H1 (cell line): ENCODE measurements around the gene PTH2R. TPM values are rescaled to one million over a fixed set of nuclear protein-coding genes. Genes with fewer than 3 reads are reported as not detected.

Source experiments
- CTCF ChIA-PET: fragments of 300-600 bp; sonication (Branson Sonifier 250); formaldehyde crosslinking; loops from one replicate; lab custom pipeline; 2021; ENCODE audit not compliant: partially characterized antibody; lab: Charles Lee
- POLR2A ChIA-PET: fragments of 300-600 bp; sonication (Branson Sonifier 250); formaldehyde crosslinking; loops from one replicate; lab custom pipeline; 2021; ENCODE audit warnings: inconsistent platforms; ENCODE audit not compliant: partially characterized antibody; lab: Charles Lee
- DNase-seq, 2 experiments: peaks; one replicate each; pipeline versions ENCODE4 v3.0.0 to v3.0.0-alpha.2; 2010 to 2022; ENCODE audit warnings: low spot score in 2 of 2, low read depth in 1 of 2, mixed read lengths in 1 of 2
- FAIRE-seq: peaks from 2 replicates; lab custom pipeline; 2011; peaks lifted over from hg19 to GRCh38; lab: Jason Lieb, UNC
- H2AFZ ChIP-seq: 2 replicates; pipeline ENCODE4 v1.8.1; 2012; ENCODE audit warnings: low read length, inconsistent platforms
- H2AK5ac ChIP-seq: 2 replicates; pipeline ENCODE4 v1.6.1; 2013; ENCODE audit warnings: low read depth, low read length
- H2BK120ac ChIP-seq: replicated peaks from 2 replicates; pipeline ENCODE3; 2013; ENCODE audit warnings: low read depth, low read length, inconsistent platforms
- H2BK12ac ChIP-seq: 2 replicates; pipeline ENCODE4 v1.6.1; 2013; ENCODE audit warnings: low read depth, low read length
- H2BK15ac ChIP-seq: 2 replicates; pipeline ENCODE4 v1.6.1; 2013; ENCODE audit warnings: low read length
- H2BK20ac ChIP-seq: 2 replicates; pipeline ENCODE4 v1.6.1; 2013; ENCODE audit warnings: low read length
- H2BK5ac ChIP-seq: 2 replicates; pipeline ENCODE4 v1.6.1; 2013; ENCODE audit warnings: low read depth, low read length
- H3K14ac ChIP-seq: 2 replicates; pipeline ENCODE4 v1.6.1; 2013; ENCODE audit warnings: inconsistent platforms; ENCODE audit not compliant: insufficient read length
- H3K18ac ChIP-seq: 2 replicates; pipeline ENCODE4 v1.6.1; 2013; ENCODE audit warnings: low read length; ENCODE audit errors: extremely low read depth
- H3K23ac ChIP-seq: 2 replicates; pipeline ENCODE4 v1.6.1; 2013; ENCODE audit warnings: inconsistent platforms; ENCODE audit not compliant: insufficient read length
- H3K23me2 ChIP-seq: 2 replicates; pipeline ENCODE4 v1.6.1; 2013; ENCODE audit warnings: low read depth, low read length
- H3K27ac ChIP-seq: 2 replicates; pipeline ENCODE4 v1.6.1; 2011; ENCODE audit warnings: low read depth, low read length, inconsistent platforms
- H3K27me3 ChIP-seq, 4 experiments: replicated peaks in 1 of 4; 1 replicate in 1 of 4; 2 replicates in 3 of 4; pipeline versions ENCODE4 v1.6.1 to v1.8.1; 2011 to 2013; ENCODE audit warnings: low read length in 3 of 4, mild to moderate bottlenecking in 3 of 4, inconsistent platforms in 2 of 4, mixed read lengths in 2 of 4, moderate library complexity in 1 of 4; ENCODE audit not compliant: control insufficient read depth in 3 of 4, insufficient read depth in 3 of 4; ENCODE audit errors: extremely low read depth in 1 of 4
- H3K36me3 ChIP-seq, 4 experiments: 2 replicates each; pipeline versions ENCODE4 v1.6.1 to v1.8.1; 2011 to 2013; ENCODE audit warnings: mild to moderate bottlenecking in 4 of 4, low read length in 3 of 4, moderate library complexity in 2 of 4, control low read depth in 1 of 4, inconsistent platforms in 1 of 4; ENCODE audit not compliant: insufficient read depth in 4 of 4, control insufficient read depth in 2 of 4
- H3K4ac ChIP-seq: replicated peaks from 2 replicates; pipeline ENCODE3; 2013; ENCODE audit warnings: low read length, low read depth, mixed read lengths, inconsistent platforms; ENCODE audit not compliant: insufficient read length
- H3K4me1 ChIP-seq, 4 experiments: replicated peaks in 1 of 4; 1 replicate in 1 of 4; 2 replicates in 3 of 4; pipeline versions ENCODE4 v1.6.1 to v1.8.1; 2011 to 2013; ENCODE audit warnings: low read length in 3 of 4, inconsistent platforms in 2 of 4, mixed read lengths in 1 of 4; ENCODE audit not compliant: insufficient read depth in 4 of 4, control insufficient read depth in 3 of 4
- H3K4me2 ChIP-seq, 2 experiments: 2 replicates each; pipeline versions ENCODE4 v1.6.1 to v1.8.1; 2011 to 2013; ENCODE audit warnings: low read depth in 2 of 2, low read length in 2 of 2, control low read depth in 1 of 2, inconsistent platforms in 1 of 2, mild to moderate bottlenecking in 1 of 2; ENCODE audit not compliant: insufficient read depth in 1 of 2
- H3K4me3 ChIP-seq, 4 experiments: fragments of 200-600, 300-600 bp in 1 of 4; sonication (generic), shearing (Covaris generic), sonication (Bioruptor Twin) in 1 of 4; 2 replicates each; pipeline versions ENCODE4 v1.5.1 to v1.8.1; 2011 to 2016; ENCODE audit warnings: low read length in 4 of 4, low read depth in 3 of 4, control low read depth in 2 of 4, inconsistent platforms in 2 of 4, mild to moderate bottlenecking in 2 of 4, mixed read lengths in 1 of 4, moderate library complexity in 1 of 4; ENCODE audit not compliant: insufficient read depth in 2 of 4; ENCODE audit errors: extremely low read depth in 1 of 4
- H3K56ac ChIP-seq: replicated peaks from 2 replicates; pipeline ENCODE3; 2013; ENCODE audit warnings: low read depth, mild to moderate bottlenecking, mixed read lengths, low read length, inconsistent platforms; ENCODE audit not compliant: insufficient read length
- H3K79me1 ChIP-seq: 2 replicates; pipeline ENCODE4 v1.6.1; 2013; ENCODE audit warnings: low read depth, low read length, control low read depth
- H3K79me2 ChIP-seq, 2 experiments: 2 replicates each; pipeline versions ENCODE4 v1.6.1 to v1.8.1; 2012 to 2013; ENCODE audit warnings: low read length in 2 of 2, mild to moderate bottlenecking in 2 of 2, inconsistent platforms in 1 of 2; ENCODE audit not compliant: insufficient read depth in 2 of 2, control insufficient read depth in 1 of 2
- H3K9ac ChIP-seq, 4 experiments: replicated peaks in 1 of 4; 1 replicate in 1 of 4; 2 replicates in 3 of 4; pipeline versions ENCODE4 v1.6.1 to v1.8.1; 2011 to 2013; ENCODE audit warnings: low read depth in 3 of 4, low read length in 3 of 4, control low read depth in 2 of 4, mild to moderate bottlenecking in 2 of 4, moderate library complexity in 2 of 4, inconsistent platforms in 1 of 4; ENCODE audit errors: extremely low read depth in 1 of 4
- H3K9me3 ChIP-seq, 2 experiments: 2 replicates each; pipeline versions ENCODE4 v1.6.1 to v1.8.1; 2012 to 2013; ENCODE audit warnings: mild to moderate bottlenecking in 2 of 2, moderate library complexity in 2 of 2, control low read depth in 1 of 2, inconsistent platforms in 1 of 2, low read depth in 1 of 2, low read length in 1 of 2, mixed read lengths in 1 of 2; ENCODE audit not compliant: insufficient read depth in 2 of 2
- H4K20me1 ChIP-seq, 2 experiments: replicated peaks in 1 of 2; 2 replicates each; pipeline versions ENCODE3 to v1.8.1; 2011 to 2013; ENCODE audit warnings: inconsistent platforms in 2 of 2, low read length in 2 of 2, mild to moderate bottlenecking in 1 of 2; ENCODE audit not compliant: insufficient read depth in 2 of 2, control insufficient read depth in 1 of 2
- H4K5ac ChIP-seq: 2 replicates; pipeline ENCODE4 v1.6.1; 2013; ENCODE audit warnings: low read length, low read depth, mixed read lengths, inconsistent platforms; ENCODE audit not compliant: insufficient read length
- H4K8ac ChIP-seq: 2 replicates; pipeline ENCODE4 v1.8.0; 2013; ENCODE audit warnings: mild to moderate bottlenecking, moderate library complexity, low read length, inconsistent platforms; ENCODE audit not compliant: insufficient read depth; ENCODE audit errors: extremely low read depth
- H4K91ac ChIP-seq: replicated peaks from 2 replicates; pipeline ENCODE3; 2013; ENCODE audit warnings: low read length, mixed read lengths, inconsistent platforms; ENCODE audit not compliant: insufficient read length
- CBX5 ChIP-seq: fragments of 300-800, 300-1000 bp; sonication (generic); IDR thresholded peaks from 2 replicates; pipeline ENCODE4 v1.7.1; 2016; ENCODE audit warnings: antibody characterized with exemption, low read length, low read depth
- GTF2F1 ChIP-seq: IDR thresholded peaks from 2 replicates; pipeline ENCODE4 v1.6.1; 2012; ENCODE audit warnings: low read depth, low read length, improper control_type of control experiment, borderline replicate concordance
- HDAC2 ChIP-seq, 2 experiments: fragments of 300-600 bp in 1 of 2; sonication (generic) in 1 of 2; IDR thresholded peaks; 2 replicates each; pipeline ENCODE4 v1.6.1; 2011 to 2012; ENCODE audit warnings: low read depth in 2 of 2, low read length in 2 of 2, mild to moderate bottlenecking in 2 of 2, moderate library complexity in 2 of 2, borderline replicate concordance in 1 of 2, inconsistent platforms in 1 of 2
- RFX5 ChIP-seq: IDR thresholded peaks from 2 replicates; pipeline ENCODE4 v1.6.1; 2011; ENCODE audit warnings: low read depth, low read length, improper control_type of control experiment, borderline replicate concordance
- TEAD4 ChIP-seq: IDR thresholded peaks from 2 replicates; pipeline ENCODE4 v1.6.1; 2012; ENCODE audit warnings: low read depth, low read length, inconsistent platforms, mixed read lengths
- WGBS, 2 experiments: shearing (Covaris generic) in 1 of 2; methylation state at CpG; one replicate each; pipeline versions ENCODE4 v1.1.6 to v1.1.7; 2013 to 2015; ENCODE audit warnings: low lambda C conversion rate in 2 of 2, mixed read lengths in 2 of 2, inconsistent platforms in 1 of 2, low coverage in 1 of 2, missing lambda C conversion rate in 1 of 2; ENCODE audit not compliant: insufficient replicate concordance in 2 of 2, insufficient coverage in 1 of 2, insufficient read length in 1 of 2; ENCODE audit errors: extremely low coverage in 1 of 2, missing lambda C conversion rate in 1 of 2; 5-methylcytosine and 5-hydroxymethylcytosine counted together
- polyA plus RNA-seq, 7 experiments: library from polyadenylated mRNA; depleted of rRNA in 3 of 7; stranded (reverse) in 5 of 7; unstranded in 2 of 7; fragments of >200 nt in 5 of 7; fragments of 200-250 nt in 2 of 7; gene quantifications; 1 replicate in 5 of 7; 2 replicates in 1 of 7; 4 replicates in 1 of 7; pipeline versions ENCODE4 v1.2.1 to v1.2.3, GENCODE V29; 2011 to 2013; ENCODE audit warnings: missing spikeins in 2 of 7, mixed read lengths in 2 of 7
- total RNA-seq: library from RNA; stranded (reverse); fragmentation: NEBNext Ultra II Directional; extraction: Animal tissue kit (Norgen Biotek cat#: 25700); gene quantifications from 2 replicates; pipeline ENCODE4 v1.2.1, GENCODE V29; 2021
- TF ChIP-seq, protein P1 (sequence below): IDR thresholded peaks from 2 replicates; pipeline ENCODE4 v1.6.1; 2011; ENCODE audit warnings: low read depth, mild to moderate bottlenecking, low read length; ENCODE audit not compliant: insufficient read depth
- TF ChIP-seq, protein P2 (sequence below): IDR thresholded peaks from 2 replicates; pipeline ENCODE4 v1.6.1; 2012; ENCODE audit warnings: inconsistent platforms
- TF ChIP-seq, protein P3 (sequence below): IDR thresholded peaks from 2 replicates; pipeline ENCODE4 v1.6.1; 2011; ENCODE audit warnings: low read length, improper control_type of control experiment
- TF ChIP-seq, protein P4 (sequence below), 3 experiments: IDR thresholded peaks; 1 replicate in 2 of 3; 2 replicates in 1 of 3; pipeline versions ENCODE4 v1.5.1 to v1.6.1; 2011; ENCODE audit warnings: low read length in 3 of 3, mild to moderate bottlenecking in 3 of 3, inconsistent platforms in 2 of 3, low read depth in 1 of 3, moderate library complexity in 1 of 3; ENCODE audit not compliant: insufficient read depth in 1 of 3; ENCODE audit errors: control extremely low read depth in 1 of 3

Gene PTH2R
- total and polyA plus RNA-seq, 2 of the 8 experiments (the other 6 are each of a cell fraction or from before 2014, with no cell fraction given): 0.19 to 0.38 TPM

DNA sequence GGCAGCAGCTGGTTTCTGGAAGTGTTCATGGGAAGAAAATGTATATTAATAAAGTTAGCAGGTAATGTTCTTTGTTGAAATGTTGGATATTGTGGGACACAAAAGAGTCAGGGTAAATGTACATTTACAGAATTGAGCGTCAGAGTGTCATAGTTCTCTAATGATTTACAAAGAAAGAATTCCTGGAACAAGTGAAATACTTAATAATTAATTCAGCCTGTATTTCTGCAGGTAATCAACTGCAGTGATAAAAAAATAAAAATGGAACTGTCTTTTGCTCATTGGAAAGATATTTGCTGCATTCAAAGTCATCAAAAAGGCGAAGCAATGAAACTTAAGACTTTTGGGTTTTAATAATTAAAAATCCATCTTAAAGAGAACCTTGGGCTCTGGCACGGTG lies 27.4 kb upstream of the PTH2R start:
- Histone ChIP-seq H3K56ac (no peak overlapping the region), H3K79me2 (no peaks in the 10 kb centered on the region), H2BK5ac (no peak overlapping the region), H3K23ac (no peak overlapping the region), H3K36me3 (no peaks in the 10 kb centered on the region; a peak in 1 of 8 replicates), H3K4me3 (no peak overlapping the region), H3K4me1 (peaks cover 0 to 14% (median 3%) of the 10 kb centered on the region in 4 experiments; a peak in 4 of 7 replicates), H3K4ac (no peak overlapping the region), H3K79me1 (no peaks in the 10 kb centered on the region), H2AK5ac (no peak overlapping the region), H3K9ac (no peak overlapping the region), H2AFZ (no peak overlapping the region), H3K27me3 (no peaks in the 10 kb centered on the region), H3K4me2 (no peak overlapping the region), H2BK15ac (no peak overlapping the region), H4K91ac (no peak overlapping the region), H3K27ac (no peak overlapping the region), H3K14ac (no peak overlapping the region), H3K23me2 (no peaks in the 10 kb centered on the region), H4K20me1 (no peaks in the 10 kb centered on the region), H2BK12ac (no peak overlapping the region), H2BK20ac (no peak overlapping the region), H3K9me3 (peaks cover 0 to 8% of the 10 kb centered on the region in 2 experiments; a peak in 1 of 4 replicates), H4K5ac (no peak overlapping the region), H2BK120ac (no peak overlapping the region), H3K18ac (no peak overlapping the region), H4K8ac (no peak overlapping the region)
- CTCF ChIA-PET: no interaction called here
- DNase-seq: no peak
- no peak for FAIRE-seq
- WGBS, 2 experiments: 95% methylated on average over 3 of the region's 3 CpGs; no CpG with 5 or more reads in 1 of the 2 experiments
- POLR2A ChIA-PET: no interaction called here
- TF ChIP-seq, protein P1, sequence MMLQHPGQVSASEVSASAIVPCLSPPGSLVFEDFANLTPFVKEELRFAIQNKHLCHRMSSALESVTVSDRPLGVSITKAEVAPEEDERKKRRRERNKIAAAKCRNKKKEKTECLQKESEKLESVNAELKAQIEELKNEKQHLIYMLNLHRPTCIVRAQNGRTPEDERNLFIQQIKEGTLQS: no peak
- TF ChIP-seq, protein P2, sequence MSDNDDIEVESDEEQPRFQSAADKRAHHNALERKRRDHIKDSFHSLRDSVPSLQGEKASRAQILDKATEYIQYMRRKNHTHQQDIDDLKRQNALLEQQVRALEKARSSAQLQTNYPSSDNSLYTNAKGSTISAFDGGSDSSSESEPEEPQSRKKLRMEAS: no peak
- no peak for TF ChIP-seq HDAC2 (IDR thresholded peaks at IDR 0.05; ENCODE audit: borderline replicate concordance in 1 of 2, low read depth in 2 of 2, low read length in 2 of 2)
- TF ChIP-seq TEAD4: no peak
- TF ChIP-seq RFX5: no peak
- TF ChIP-seq, protein P3, sequence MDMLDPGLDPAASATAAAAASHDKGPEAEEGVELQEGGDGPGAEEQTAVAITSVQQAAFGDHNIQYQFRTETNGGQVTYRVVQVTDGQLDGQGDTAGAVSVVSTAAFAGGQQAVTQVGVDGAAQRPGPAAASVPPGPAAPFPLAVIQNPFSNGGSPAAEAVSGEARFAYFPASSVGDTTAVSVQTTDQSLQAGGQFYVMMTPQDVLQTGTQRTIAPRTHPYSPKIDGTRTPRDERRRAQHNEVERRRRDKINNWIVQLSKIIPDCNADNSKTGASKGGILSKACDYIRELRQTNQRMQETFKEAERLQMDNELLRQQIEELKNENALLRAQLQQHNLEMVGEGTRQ: no peak
- TF ChIP-seq CBX5: no peak
- TF ChIP-seq, protein P4, sequence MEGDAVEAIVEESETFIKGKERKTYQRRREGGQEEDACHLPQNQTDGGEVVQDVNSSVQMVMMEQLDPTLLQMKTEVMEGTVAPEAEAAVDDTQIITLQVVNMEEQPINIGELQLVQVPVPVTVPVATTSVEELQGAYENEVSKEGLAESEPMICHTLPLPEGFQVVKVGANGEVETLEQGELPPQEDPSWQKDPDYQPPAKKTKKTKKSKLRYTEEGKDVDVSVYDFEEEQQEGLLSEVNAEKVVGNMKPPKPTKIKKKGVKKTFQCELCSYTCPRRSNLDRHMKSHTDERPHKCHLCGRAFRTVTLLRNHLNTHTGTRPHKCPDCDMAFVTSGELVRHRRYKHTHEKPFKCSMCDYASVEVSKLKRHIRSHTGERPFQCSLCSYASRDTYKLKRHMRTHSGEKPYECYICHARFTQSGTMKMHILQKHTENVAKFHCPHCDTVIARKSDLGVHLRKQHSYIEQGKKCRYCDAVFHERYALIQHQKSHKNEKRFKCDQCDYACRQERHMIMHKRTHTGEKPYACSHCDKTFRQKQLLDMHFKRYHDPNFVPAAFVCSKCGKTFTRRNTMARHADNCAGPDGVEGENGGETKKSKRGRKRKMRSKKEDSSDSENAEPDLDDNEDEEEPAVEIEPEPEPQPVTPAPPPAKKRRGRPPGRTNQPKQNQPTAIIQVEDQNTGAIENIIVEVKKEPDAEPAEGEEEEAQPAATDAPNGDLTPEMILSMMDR (IDR thresholded peaks at IDR 0.05; ENCODE audit: control extremely low read depth in 1 of 3, insufficient read depth in 1 of 3, low read depth in 1 of 3, low read length in 3 of 3): no peak
- no peak for TF ChIP-seq GTF2F1
